Measurements from ENCODE around the gene FNDC5.

Gene FNDC5

GRCh38 chr1:32884726-32885125, 14.0 kb upstream of the FNDC5 start:
- DNase-seq (ENCODE audit: low read depth in 1 of 2, low spot score in 1 of 2), result no peak

DNA sequence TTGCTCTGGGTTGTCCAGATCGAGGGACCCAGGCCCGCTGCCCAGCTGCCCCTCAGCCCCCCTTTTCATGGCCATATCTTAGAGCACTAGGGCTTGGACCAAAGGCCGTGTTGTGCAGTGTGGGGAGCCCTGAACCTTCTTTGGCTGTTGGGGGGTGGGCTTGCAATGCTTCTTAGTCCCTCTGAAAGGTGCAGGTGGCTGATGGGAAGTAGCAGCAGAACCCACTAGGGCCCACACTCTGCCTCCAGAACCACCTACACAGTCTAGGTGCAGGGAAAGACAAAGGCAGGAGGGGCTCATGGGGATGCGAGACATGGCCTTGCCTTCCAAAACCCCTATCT, 13.3 kb upstream of the FNDC5 start:
- no peak for DNase-seq (ENCODE audit: low read depth in 1 of 2, low spot score in 1 of 2)

GRCh38 chr1:32883338-32884031, 12.8 kb upstream of the FNDC5 start:
- no peak for DNase-seq (ENCODE audit: low read depth in 1 of 2, low spot score in 1 of 2)

GRCh38 chr1:32881871-32882850, 11.4 kb upstream of the FNDC5 start:
- DNase-seq (ENCODE audit: low read depth in 1 of 2, low spot score in 1 of 2), result no peak

DNA sequence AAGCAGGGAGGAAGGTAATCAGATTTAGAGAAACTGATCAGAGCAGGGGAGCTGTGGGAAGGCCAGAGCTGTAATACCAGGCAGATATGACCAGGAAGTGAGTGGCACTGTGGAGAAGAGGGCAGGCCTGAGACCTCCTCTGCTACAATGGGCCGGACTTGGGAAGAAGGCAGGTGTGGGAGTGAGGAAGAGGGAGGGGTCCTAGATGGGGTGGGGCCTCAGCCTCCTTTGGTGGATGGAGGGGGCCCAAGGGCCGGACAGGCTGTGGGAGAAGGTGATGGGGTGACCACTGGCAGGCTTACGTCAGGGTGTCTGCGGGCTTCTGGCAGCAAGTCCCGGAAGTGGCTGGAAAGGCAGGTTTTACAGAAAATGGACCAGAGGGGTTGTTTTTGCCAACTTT, 10.6 kb upstream of the FNDC5 start:
- DNase-seq (ENCODE audit: low read depth in 1 of 2, low spot score in 1 of 2), result no peak

DNA sequence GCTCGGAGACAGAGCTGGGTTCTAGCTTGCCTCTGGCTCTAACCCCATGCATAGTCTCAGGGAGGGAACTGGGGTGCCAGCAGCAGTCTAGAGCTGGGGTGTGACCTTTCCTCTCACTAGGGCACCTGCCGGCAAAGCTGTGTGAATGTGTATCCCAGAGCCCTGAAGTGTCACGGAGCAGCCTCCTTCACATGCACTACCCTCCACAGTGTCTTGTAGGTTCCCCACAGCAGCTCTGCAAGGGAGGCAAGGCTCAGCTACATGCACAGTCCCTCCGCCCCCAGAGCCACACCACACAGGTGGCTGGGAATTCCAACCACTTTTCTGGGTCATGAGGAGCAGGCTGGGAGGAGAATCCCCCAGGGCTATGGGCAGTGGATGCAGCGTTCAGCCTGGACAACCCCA, 7.9 kb upstream of the FNDC5 start:
- no peak for DNase-seq (ENCODE audit: low read depth in 1 of 2, low spot score in 1 of 2)

- DNase-seq (ENCODE audit: low read depth in 1 of 2, low spot score in 1 of 2), result no peak
Observed at GRCh38 chr1:32878183-32878582, 7.5 kb upstream of the FNDC5 start.

DNA sequence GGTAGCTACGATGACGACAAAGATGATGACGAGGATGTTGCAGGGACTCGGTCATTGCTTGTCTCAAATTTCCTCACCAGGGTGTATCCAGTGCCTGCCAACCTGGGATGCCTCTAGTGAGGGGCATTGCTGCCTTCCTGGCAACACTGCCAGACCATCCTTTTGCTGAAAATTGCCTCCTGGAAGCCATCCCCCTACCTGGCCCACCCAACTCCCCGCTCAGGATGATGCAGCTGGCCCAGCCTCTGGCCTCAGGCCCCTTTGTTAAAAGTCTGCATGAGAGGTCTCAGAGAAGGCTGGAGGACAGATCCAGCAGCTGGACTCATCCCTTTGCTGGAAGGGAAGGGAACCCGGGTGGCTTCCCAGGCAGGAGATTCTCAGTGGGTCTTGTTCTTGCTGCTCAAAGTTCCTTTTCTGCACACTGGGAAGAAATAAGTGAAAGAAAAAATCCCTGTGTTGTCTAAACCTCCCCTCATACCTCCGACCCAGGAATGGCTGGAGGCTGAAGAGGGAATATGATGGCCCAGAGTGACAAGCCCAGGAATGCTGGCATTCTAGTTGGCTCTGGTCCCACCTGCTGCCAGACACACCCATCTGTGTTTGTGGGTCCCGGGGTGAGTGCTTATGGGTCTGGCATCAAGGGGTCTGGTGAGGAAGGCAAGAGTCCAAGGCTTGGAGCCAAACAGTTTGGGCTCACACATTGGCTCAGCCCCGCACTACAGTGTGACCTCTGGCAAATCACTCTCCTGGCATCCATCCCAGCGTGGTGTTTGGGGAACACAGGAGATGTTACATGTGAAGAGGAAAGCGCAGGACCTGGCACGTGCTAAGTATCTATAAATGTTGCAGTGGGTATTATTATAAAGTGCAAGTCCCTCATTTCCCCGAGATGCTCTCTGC, 6.7 kb upstream of the FNDC5 start:
- no peak for DNase-seq (ENCODE audit: low read depth in 1 of 2, low spot score in 1 of 2)

DNA sequence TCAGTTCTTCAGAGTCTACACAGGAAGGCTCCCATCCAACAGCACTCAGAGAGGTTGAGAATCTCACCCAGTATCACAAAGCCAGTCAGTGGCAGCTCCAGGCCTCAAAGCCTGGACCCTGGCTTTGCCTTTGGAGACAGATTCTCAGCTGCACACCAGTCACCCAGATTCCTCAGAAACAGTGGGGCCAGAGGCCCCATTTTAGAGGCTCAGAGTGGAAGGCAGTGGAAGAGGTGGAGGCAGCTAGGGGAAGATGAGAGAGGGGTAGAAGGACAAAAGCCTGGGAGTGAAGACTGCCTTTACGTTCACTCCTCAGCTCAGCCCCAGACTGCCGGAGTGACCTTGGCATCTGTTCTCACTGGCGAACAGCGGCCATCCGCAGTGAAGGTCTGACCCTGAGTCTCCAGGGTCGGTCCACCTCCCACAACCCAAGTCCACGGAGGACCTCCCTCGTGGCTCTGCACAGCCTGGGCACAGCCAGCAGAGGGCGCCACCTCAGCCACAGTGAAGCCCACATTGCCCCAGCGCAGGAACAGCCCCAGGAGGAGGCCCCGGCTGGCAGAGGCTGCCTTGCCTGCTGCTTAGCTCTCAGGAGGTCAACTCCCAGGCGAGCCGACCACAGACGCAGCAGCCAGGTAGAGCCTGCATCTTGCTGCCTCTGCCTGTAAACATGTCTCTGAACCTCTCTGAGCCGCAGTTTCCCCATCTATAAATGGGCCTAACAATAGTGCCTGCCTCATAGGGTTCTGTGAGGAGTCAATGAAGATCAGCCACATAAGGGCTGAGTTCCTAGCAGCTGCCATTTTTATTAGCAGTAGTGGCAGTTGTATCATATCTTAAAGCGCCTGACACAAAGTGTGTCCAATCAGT, 5.9 kb upstream of the FNDC5 start:
- DNase-seq (ENCODE audit: low read depth in 1 of 2, low spot score in 1 of 2), result peak in 1 of 2 donors; percentile 35

DNA sequence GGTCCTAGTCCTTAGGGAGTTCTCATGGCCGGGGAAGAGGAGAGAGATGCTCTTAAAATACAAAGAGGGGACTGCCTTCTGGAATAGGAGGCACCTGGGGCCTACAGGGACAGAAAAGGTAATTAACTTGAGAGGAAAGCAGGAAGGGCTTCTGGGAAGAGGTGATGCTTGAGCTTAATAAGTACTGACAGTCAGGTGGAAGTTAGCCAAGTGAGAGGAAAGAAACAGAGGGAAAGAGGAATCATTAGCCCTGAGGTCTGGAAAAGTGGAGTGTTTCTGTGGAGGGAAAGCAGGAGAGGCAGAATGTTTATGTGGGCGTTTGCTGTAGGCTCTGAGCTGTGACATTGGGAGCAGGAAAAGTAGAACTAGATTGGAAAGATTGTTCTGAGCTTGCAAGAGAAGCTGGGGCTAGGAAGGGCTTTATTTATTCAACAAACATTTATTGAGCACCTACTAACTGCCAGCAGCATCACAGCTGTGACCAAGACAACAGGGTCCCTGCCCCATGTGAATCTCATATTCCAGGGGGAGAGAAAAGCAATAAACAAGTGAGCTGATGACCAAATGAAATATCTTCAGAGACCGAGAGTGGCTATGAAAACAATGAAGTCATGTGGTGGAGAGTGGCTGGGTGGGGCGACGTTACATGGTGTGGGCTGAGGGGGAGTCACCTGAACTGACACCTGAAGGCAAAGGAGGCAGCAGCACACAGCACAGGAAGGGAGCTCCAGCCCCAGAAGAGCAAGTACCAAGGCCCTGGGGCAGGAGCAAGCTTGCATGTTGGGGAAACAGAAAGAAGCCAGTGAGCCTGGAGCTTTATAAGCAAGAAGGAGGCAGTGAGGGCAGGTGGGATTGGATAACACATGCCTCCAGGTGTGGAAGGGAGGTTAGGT, 4.4 kb upstream of the FNDC5 start:
- no peak for DNase-seq (ENCODE audit: low read depth in 1 of 2, low spot score in 1 of 2)

DNA sequence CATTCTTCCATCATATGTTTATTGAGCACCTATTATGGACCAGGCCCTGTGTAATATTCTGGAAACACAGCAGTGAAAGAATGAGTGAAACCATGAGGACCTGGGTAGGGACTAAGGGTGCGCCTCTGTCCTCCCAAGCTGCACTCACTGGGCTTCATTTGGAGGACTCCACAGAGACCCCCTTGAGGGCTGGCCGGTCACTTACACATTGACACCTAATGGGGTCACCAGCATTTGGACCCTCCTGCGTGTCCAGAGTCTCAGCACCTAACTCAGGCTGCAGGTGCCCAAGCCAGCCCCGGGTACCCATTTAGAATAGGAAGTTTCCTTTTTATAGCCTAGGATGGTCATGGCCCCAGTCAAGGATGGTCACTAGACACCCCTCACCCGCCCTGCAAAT, 2.8 kb upstream of the FNDC5 start:
- no peak for DNase-seq (ENCODE audit: low read depth in 1 of 2, low spot score in 1 of 2)

DNA sequence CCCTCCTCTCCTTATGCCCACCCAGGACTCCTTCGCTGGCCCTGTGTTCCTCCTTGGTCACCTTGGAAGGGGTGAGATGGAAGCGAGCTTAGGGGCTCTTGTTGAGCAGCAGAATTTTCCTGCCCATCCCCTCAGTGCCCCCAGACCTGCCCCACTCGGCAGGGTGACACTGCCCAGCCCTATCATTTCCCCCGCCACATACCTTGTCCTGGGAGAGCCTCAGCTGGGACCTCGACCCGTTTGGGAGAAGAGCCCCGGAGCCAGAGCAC, 1.4 kb upstream of the FNDC5 start:
- no peak for DNase-seq (ENCODE audit: low read depth in 1 of 2, low spot score in 1 of 2)

DNA sequence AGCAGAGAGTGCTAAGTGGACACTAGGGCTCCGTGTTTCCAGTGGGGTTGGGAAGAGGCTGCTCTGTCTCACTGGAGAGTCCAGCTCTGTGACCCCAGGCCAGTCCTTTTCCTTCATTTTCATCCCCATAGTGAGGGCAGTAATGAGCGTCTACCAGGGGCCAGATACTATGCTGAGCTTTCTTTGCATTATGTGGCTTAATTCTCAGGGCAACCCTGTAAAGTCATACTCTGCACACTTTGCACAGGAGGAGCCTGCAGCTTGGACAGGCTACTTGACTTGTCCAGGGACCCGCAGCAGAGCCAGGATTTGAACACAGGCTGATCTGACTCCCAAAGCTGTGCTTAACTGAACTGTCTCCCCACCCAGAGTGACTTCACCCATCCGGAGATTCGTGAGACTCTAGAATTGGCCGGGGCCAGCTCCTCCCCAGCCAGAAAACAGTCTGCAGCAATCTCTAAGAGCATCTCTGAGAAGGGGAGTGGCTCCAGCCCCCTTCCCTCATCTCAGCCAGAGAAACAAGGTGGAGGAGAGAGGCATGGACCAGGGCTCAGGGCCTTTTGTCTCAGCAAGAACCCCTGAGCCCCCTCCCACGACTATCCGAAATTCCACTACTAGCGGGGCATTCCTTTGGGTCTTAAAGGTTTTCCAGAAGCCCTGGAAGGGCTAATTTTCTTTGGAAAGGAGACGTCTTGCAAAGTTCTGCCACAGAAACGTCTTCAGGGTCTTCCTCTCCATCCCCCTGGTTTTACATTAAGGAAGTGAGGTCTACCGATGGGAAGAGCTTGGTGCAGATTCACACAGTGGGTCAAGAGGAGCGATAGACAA, 866 bp upstream of the FNDC5 start:
- DNase-seq (ENCODE audit: low read depth in 1 of 2, low spot score in 1 of 2), result no peak

GRCh38 chr1:32869923-32870614, 643 bp downstream of the FNDC5 start:
- no peak for DNase-seq (ENCODE audit: low read depth in 1 of 2, low spot score in 1 of 2)

DNA sequence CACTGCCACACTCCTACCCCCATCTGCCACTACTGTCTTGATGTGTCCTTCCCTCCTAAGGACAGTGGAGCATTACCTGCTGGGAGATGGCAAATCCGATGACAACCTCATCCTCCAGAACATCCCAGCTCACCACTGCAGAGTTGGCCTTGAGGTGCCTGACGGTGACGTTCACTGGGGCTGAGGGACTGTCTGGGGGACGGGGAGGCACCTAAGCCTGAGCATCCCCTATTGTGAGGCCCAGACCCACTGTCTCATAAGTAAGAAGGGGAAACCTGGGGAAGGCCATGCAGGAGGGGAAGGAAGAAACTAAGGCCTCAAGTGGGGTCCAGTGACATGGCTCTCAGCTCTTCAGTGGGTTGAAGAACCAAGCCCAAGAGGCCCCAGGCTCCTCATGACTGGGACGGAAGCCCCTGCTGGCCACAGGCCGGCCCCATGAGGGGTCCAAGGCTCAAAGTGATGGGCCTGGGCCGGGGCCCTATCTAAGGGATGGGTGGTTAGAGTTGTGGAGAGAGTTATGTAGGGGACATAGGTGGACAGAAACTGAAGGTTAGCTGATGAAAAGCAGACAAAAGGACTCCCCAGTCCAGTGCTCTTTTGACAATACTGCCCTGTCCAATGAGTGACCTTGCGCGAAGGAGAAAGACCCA, 1.8 kb downstream of the FNDC5 start:
- no peak for DNase-seq (ENCODE audit: low read depth in 1 of 2, low spot score in 1 of 2)

DNA sequence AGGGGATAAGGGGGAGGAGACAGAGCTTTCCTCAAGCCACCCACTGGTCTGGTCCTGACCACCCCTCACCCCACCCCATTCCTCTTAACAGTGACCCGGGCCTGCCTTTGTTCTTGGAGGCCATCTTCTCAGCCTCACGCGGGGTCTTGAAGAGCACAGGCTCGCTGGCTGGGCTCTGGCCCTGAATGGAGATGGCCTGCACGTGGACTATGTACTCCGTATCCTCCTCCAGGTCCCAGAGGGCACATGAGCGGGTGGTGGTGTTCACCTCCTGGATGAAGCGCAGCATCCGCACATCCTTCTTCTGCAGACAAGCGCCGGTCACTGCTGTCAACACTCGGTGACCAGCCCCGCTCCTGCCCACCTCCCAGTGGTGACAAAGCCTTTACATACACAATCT, 2.6 kb downstream of the FNDC5 start:
- DNase-seq (ENCODE audit: low read depth in 1 of 2, low spot score in 1 of 2), result no peak

- no peak for DNase-seq (ENCODE audit: low read depth in 1 of 2, low spot score in 1 of 2)
Observed at GRCh38 chr1:32867671-32868070, 3.0 kb downstream of the FNDC5 start.

DNA sequence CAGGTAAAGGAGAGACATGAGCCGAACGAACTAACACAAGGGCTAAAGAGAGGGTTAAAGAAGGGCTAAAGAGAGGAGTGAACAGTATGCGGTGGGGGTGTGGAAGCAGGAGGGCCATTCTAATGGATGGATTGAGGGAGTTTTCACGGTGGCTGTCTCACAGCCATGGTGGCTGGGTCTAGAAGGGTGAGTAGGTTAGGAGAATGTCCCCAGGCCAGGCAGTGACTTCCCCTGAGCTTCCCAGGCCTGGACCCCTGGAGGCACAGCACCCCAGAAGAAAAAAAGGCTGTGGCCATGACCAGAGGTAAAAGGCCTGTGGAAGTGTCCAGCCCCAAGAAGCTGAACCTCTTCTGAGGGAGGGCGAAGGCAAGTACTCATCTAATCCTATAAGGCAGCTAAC, 3.6 kb downstream of the FNDC5 start:
- DNase-seq (ENCODE audit: low read depth in 1 of 2, low spot score in 1 of 2), result no peak
